Stimulated activated naive CD8-positive, alpha-beta T cell treated with anti-CD3 and anti-CD28 coated beads, Interleukin-15, Interleukin-2, amounts not matched to agents 100 ng/mL and 50 ng/mL, for 24 hours (primary cell): ENCODE data around the gene SEC22B.
"Not testable (repeated sequence)": the region's sequence is repeated elsewhere in the genome, so short reads cannot be mapped to it uniquely, and the experiment has no call there.

Source experiments
- H3K27ac Mint-ChIP-seq: one replicate; pipeline ENCODE4 v1.8.0; 2021; ENCODE audit warnings: mild to moderate bottlenecking, mixed read lengths
- H3K27me3 Mint-ChIP-seq: one replicate; pipeline ENCODE4 v1.8.0; 2021; ENCODE audit warnings: mixed read lengths
- H3K36me3 Mint-ChIP-seq: one replicate; pipeline ENCODE4 v1.8.0; 2021; ENCODE audit warnings: low read depth, mixed read lengths
- H3K4me1 Mint-ChIP-seq: one replicate; pipeline ENCODE4 v1.8.0; 2021; ENCODE audit warnings: low read depth, mixed read lengths
- H3K4me3 Mint-ChIP-seq: one replicate; pipeline ENCODE4 v1.8.0; 2021; ENCODE audit warnings: mild to moderate bottlenecking, mixed read lengths
- H3K9me3 Mint-ChIP-seq: one replicate; pipeline ENCODE4 v1.8.0; 2021; ENCODE audit warnings: mixed read lengths

Gene SEC22B

DNA sequence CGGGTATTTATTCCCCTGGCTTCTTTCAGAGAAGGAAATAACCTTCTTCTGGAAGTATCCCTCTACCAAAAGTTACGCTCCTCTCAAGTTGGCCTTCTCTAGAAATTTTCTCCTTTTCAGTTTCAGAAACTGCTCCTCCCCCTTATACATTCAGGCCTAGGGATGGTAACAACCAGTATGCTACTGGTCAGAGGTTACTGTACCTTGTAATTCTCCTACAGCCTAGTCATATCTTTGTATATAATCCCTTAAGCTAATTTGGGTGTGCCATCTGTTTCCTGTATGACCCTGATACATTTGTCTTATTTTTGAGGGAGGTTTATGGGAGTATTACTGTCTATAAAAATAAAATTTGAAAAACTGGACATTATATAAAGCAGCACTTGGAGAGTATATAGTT, 14.3 kb downstream of the SEC22B start:
- H3K4me1 Mint-ChIP-seq, H3K27me3 Mint-ChIP-seq, H3K27ac Mint-ChIP-seq, H3K4me3 Mint-ChIP-seq, H3K9me3 Mint-ChIP-seq: not testable (repeated sequence)
- peaks cover 12% of the 10 kb centered on the region for H3K36me3 Mint-ChIP-seq

DNA sequence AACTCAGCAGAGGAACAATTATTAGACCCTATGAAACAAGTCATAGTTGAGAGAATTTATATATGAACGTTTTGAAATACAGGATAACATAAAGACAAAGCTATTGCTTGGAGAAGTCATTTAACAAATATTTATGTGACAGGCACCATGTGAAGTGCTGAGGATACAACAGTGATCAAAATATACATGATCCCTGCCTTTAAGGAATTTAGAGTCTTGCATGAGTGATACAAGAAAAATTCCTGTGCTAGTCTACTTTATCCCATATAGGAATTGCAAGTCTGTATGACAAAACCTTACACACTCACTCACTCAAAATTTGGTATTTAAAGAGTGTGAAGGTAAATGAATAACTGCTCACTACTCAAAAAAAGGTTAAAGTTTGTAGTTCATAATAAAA, 17.8 kb downstream of the SEC22B start:
- H3K9me3 Mint-ChIP-seq, H3K27me3 Mint-ChIP-seq, H3K4me3 Mint-ChIP-seq, H3K36me3 Mint-ChIP-seq, H3K27ac Mint-ChIP-seq, H3K4me1 Mint-ChIP-seq: not testable (repeated sequence)

DNA sequence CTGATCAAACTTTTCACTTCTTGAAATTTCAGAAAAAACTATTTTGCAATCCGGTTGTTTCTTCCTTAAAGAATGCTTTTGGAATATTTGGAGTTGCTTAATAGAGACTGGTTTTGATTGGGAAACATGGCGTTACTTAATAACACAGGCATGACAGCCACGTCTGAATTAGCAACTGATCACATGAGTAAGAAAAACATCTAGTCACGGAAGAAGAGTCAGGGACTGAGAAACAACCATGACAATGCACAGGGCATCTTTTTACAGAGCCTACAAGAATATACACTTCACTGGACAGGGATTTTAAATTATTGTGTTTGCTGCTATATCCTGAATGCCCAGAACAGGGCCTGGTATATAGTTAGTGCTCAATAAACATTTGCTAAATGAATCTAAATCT, 18.2 kb downstream of the SEC22B start:
- H3K27ac Mint-ChIP-seq, H3K36me3 Mint-ChIP-seq, H3K4me3 Mint-ChIP-seq, H3K4me1 Mint-ChIP-seq, H3K9me3 Mint-ChIP-seq, H3K27me3 Mint-ChIP-seq: not testable (repeated sequence)

DNA sequence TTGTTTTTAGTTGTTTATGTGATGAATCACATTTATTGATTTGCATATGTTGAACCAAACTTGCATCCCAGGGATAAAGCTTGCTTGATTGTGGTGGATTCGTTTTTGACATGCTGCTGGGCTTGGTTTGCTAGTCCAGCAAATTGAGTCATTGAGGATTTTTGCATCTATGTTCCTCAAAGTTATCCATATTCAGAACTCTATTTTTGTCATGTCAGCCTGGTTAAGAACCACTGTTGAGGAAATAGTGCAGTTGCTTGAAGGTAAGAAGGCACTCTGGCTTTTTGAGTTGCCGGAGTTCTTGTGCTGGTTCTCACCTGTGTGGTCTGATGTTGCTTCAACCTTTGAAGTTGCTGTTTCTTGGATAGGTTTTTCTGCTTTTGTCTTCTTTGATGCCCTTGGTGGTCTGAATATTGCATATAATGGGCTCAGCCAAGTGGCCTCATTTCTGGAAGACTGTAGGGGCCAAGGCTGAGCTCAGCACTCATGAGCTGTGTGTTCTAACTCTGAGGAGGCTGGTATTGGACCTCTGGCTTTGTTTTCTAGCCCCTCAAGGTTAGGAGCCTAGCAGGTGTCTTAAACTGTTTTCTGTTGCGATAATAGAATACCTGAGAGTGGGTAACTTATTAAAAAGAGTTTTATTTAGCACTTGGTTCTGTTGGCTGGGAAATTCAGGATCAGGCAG, 26.0 kb downstream of the SEC22B start:
- not testable (repeated sequence) for H3K27me3 Mint-ChIP-seq, H3K9me3 Mint-ChIP-seq, H3K4me3 Mint-ChIP-seq, H3K27ac Mint-ChIP-seq, H3K4me1 Mint-ChIP-seq, H3K36me3 Mint-ChIP-seq

DNA sequence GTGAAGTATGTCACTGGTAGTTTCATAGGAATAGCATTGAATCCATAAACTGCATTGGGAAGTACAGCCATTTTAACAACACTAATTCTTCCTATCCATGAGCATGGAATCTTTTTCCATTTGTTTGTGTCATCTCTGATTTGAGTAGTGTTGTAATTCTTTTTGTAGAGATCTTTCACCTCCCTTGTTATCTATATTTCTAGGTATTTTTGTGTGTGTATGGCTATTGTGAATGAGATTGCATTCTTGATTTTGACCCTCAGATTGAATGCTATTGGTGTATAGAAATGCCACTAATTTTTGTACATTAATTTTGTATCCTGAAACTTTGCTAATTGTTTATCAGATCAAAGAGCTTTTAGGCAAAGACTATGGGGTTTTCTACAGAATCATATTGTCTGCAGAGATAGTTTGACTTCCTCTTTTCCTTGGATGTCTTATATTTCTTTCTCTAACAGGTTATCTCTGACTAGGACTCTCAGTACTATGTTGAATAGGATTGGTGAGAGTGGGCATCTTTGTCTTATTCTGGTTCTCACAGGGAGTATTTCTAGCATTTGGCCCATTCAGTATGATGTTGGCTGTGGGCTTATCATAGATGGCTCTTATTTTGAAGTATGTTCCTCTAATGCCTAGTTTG, 26.8 kb downstream of the SEC22B start:
- not testable (repeated sequence) for H3K36me3 Mint-ChIP-seq, H3K4me3 Mint-ChIP-seq, H3K27ac Mint-ChIP-seq

DNA sequence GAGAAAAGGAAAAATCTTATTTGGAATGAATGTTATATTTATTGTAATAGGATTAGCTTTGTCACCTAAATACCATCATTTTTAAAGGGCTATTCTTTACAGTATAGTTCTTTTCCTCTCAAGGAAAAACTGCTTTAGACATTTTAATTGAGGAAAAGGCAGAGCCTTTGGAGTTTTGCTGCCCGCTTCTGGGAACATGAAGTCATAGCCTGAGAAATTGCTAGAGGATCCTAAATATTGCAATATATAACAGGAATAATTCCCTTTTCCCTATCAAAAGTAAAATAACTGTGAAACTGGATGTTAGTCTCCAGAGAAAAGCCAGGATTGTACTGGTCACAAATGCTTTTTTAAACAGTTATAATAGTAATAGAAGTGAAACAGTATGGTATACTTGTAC, 30.5 kb downstream of the SEC22B start:
- not testable (repeated sequence) for H3K27me3 Mint-ChIP-seq, H3K4me3 Mint-ChIP-seq, H3K9me3 Mint-ChIP-seq, H3K36me3 Mint-ChIP-seq, H3K27ac Mint-ChIP-seq
- H3K4me1 Mint-ChIP-seq = peaks cover 30% of the 10 kb centered on the region

More for the DNA sequence above, 26.8 kb downstream of the SEC22B start:
- not testable (repeated sequence) for H3K27me3 Mint-ChIP-seq, H3K4me1 Mint-ChIP-seq, H3K9me3 Mint-ChIP-seq

DNA sequence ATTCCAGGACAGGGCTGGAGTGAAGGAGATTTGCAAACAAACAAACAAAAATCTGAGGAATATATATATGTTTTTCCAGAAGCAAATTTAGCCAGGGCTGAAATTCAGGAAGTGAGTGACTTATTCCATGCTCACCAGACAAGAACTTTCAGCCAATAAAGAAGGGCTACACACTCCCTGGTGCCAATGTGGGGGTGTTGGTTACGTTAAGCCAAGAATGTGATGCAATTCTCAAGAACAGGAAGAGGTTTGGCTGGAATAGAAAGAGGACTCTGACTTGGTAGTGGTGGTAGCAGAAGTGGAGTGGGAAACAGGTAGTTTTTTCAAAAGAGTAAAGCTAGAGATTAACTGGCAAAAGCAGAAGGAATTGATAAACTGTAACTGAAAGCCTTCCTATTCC, 31.7 kb downstream of the SEC22B start:
- H3K27me3 Mint-ChIP-seq, H3K27ac Mint-ChIP-seq, H3K36me3 Mint-ChIP-seq, H3K9me3 Mint-ChIP-seq, H3K4me3 Mint-ChIP-seq: not testable (repeated sequence)
- H3K4me1 Mint-ChIP-seq = peaks cover 30% of the 10 kb centered on the region

DNA sequence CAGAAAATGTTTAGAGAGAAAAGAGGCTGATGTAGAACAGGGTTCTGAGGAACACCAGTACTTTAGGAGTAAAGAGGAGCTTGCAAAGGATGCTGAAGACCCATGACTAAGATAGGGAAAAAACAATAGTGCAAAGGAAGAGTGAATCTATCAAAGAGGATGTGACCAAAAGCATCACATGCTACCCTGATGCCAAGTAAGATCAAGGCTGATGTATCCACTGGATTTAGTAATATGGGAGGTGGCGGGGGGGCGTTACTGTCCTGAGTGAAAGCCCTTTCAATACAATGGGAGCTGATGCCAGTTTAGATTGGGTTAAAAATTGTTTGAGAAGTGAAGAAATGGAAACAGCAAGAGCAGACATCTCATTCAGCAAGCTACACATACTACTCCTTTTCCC, 32.2 kb downstream of the SEC22B start:
- H3K36me3 Mint-ChIP-seq, H3K27me3 Mint-ChIP-seq, H3K4me3 Mint-ChIP-seq, H3K9me3 Mint-ChIP-seq: not testable (repeated sequence)
- H3K4me1 Mint-ChIP-seq = peaks cover 30% of the 10 kb centered on the region
- peak overlapping the region; percentile 38 for H3K27ac Mint-ChIP-seq

DNA sequence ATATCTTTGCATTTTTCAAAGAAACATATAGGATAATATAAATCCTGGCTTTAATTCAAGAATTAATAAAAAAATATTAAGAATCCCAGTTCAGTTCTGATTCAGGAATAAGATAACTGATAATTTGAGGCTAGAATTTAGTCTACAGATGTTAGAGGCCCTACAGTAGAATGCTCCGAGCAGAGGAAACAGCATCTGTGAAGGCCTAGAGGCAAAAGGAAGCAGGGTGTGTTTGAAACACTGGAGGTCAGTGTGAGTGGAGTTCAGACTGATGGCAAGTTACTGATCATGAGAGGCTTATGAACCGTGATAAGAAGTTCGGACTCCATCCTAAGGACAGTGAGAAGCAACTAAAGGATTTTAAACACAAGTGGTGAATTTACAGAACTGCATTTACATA, 33.0 kb downstream of the SEC22B start:
- not testable (repeated sequence) for H3K4me3 Mint-ChIP-seq, H3K36me3 Mint-ChIP-seq, H3K27ac Mint-ChIP-seq, H3K9me3 Mint-ChIP-seq, H3K27me3 Mint-ChIP-seq
- peaks cover 30% of the 10 kb centered on the region for H3K4me1 Mint-ChIP-seq

DNA sequence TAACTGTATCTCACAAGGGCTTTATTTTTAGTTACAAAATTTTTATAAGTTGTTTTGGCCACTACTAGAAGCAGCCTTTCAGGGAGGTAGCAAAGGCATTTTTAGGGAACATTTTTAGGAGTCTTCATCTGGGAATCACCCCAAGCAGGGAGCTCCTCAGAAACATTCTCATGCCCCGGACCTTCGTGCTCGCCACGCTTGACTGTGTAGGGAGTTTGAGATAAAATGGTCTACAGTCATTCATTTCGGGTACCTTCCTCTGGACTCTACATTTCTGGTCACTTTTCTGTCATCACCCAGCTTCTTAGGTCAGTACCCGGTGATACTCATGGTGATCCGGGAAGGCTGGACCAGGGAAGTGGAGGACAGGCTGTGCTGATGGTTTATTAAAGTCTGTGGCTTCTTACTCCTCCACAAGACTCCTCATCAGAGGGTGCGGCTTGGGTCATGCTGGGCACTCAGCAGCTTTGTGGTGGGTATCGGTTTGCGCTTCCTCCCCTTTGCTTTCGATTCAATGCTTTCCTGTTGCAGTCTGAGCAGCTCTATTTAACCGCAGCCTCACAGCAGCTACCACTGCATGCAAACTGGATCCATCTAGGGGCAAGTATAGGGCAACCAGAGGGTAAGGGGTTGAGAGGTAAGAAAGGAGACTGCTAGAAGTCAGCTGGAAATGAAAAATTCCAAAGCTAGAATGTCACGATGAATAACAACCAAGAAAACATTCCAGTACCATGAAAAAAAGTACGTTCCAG, 33.6 kb downstream of the SEC22B start:
- peak overlapping the region; percentile 36 for H3K27ac Mint-ChIP-seq
- not testable (repeated sequence) for H3K27me3 Mint-ChIP-seq, H3K9me3 Mint-ChIP-seq, H3K36me3 Mint-ChIP-seq
- peaks cover 30% of the 10 kb centered on the region for H3K4me1 Mint-ChIP-seq
- peak overlapping the region; percentile 47 for H3K4me3 Mint-ChIP-seq

DNA sequence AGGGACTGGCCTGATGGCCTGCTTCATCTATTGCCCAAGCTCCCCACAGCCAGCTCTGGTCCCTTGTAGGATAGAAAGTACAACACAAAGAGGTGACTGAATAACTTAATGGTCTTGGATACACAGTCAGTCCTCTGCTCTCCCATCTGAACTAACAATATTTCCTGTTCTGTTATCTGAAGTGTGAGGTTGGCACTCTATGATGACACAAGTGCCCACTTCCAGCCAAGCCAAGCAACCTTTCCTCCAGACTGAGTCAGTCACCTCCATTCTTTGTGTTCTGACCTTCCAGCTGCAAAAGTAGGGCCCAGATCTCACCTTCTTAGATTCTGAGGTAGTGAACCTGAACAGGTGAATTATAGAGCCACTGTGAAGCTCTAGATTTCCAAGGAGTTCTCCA, 34.5 kb downstream of the SEC22B start:
- not testable (repeated sequence) for H3K27ac Mint-ChIP-seq, H3K4me3 Mint-ChIP-seq, H3K36me3 Mint-ChIP-seq, H3K9me3 Mint-ChIP-seq, H3K27me3 Mint-ChIP-seq
- peaks cover 30% of the 10 kb centered on the region for H3K4me1 Mint-ChIP-seq

DNA sequence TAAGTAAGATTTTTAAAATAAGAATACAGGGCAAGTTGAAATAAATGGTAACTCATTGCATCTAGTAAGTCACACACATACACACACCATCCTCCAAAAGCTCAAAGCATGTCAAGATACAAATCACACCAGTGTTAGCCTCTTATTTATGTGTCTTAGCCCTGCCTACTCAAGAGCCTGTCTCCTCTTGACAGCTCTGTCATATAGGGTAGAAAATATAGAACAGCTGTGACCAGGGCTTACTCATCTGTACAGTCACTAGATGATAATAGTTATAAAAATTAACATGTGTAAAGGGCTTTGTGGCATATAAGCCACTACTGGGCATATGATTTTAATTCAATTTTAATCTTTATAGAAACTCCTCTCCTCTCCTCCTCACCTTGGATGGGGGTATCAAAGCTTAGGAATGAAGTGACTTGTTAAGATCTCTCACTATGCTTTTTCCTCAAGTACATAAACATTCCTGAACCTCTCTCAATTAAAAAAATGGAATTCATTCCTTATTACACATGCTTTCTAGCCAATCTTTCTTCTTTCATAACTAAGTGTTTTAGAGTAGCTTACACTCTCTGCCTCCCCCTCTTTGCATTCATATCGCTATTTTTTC, 35.6 kb downstream of the SEC22B start:
- H3K4me3 Mint-ChIP-seq, H3K27ac Mint-ChIP-seq: not testable (repeated sequence)

DNA sequence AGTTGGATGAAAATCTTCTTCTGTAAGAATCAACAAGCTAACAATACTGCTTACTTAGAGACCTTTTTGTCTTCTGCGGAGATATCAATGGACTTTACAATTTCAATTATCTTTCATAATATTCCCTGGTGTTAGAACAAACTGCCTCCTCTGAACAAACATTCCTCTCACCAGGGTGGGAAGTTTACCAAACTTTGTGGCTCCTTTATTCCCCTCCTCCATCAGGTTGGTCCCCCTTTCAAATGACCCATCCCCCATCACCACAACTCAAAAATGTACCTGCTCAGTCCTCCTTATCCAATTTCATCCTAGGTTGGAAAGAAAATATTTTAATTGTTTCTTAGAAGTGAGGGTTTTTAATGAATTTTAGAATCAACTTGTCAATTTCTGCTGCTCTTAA, 40.2 kb downstream of the SEC22B start:
- not testable (repeated sequence) for H3K27ac Mint-ChIP-seq, H3K4me1 Mint-ChIP-seq, H3K4me3 Mint-ChIP-seq, H3K27me3 Mint-ChIP-seq, H3K36me3 Mint-ChIP-seq, H3K9me3 Mint-ChIP-seq

More for the DNA sequence above, 35.6 kb downstream of the SEC22B start:
- H3K36me3 Mint-ChIP-seq, H3K9me3 Mint-ChIP-seq, H3K27me3 Mint-ChIP-seq: not testable (repeated sequence)
- H3K4me1 Mint-ChIP-seq = peaks cover 30% of the 10 kb centered on the region

DNA sequence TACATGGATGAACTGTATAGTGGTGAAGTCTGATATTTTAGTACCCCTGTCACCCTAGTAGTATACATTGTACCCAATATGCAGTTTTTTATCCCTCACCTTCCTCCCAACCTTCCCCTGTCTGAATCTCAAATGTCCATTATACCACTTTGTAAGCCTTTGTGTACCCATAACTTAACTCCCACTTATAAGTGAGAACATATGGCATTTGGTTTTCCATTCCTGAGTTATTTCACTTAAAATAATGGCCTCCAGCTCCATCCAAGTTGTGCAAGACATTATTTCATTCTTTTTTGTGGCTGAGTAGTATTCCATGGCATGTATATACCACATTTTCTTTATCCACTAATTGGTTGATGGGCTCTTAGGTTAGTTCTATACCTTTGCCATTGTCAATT, 42.4 kb downstream of the SEC22B start:
- not testable (repeated sequence) for H3K27ac Mint-ChIP-seq, H3K9me3 Mint-ChIP-seq, H3K4me3 Mint-ChIP-seq, H3K4me1 Mint-ChIP-seq, H3K27me3 Mint-ChIP-seq, H3K36me3 Mint-ChIP-seq

DNA sequence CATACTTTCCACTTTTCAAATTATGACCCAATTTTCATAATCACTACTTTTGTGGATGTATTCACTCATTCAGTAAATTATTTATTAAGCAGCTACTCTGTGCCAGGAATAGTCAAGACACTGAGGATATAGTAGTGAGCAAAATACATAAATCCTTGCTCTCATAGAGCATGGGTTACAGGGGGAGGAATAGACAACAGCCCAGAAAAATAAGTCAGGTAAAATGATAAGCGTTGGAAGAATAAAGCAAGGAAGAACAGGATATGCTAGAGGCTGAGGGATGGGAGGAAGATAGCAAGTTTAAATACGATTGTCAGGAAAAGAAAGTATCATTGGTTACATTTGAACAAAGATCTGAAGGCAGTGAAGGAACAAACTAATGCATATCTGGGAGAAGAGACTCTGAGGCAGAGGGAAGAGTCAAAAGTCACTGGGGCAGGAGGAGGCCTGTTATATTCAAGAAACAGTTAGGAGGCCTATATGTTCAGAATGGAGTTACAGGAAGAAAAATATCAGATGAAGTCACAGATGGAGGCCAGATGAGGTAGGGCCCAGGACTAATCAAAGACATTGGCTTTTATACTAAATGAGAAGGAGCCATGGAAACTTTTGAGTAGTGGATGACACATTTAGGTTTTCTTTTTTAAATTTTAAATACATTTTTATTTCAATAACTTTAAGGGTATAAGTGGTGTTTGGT, 42.9 kb downstream of the SEC22B start:
- no peaks in the 10 kb centered on the region for H3K27me3 Mint-ChIP-seq
- H3K9me3 Mint-ChIP-seq = no peaks in the 10 kb centered on the region
- peaks cover 5% of the 10 kb centered on the region for H3K4me1 Mint-ChIP-seq
- H3K27ac Mint-ChIP-seq = no peak overlapping the region
- no peaks in the 10 kb centered on the region for H3K36me3 Mint-ChIP-seq
- H3K4me3 Mint-ChIP-seq = no peak overlapping the region
